HG02642 (cell line): ENCODE measurements around the gene CALM1.

Experiments used
- ATAC-seq: cut with Tn5 transposase; IDR thresholded peaks from one replicate; pipeline ENCODE4 v1.9.1; 2021; ENCODE audit warnings: mild to moderate bottlenecking; ENCODE audit not compliant: unreplicated experiment, poor library complexity

CALM1 gene

GRCh38 chr14:90438841-90439240 lies 42.0 kb downstream of the CALM1 start:
- ATAC-seq: no peak

GRCh38 chr14:90440021-90440451 lies 43.2 kb downstream of the CALM1 start:
- ATAC-seq: no peak

- no peak for ATAC-seq
Measured at GRCh38 chr14:90440592-90440991, 43.8 kb downstream of the CALM1 start.

GRCh38 chr14:90442388-90442787 lies 45.6 kb downstream of the CALM1 start:
- ATAC-seq: no peak

- ATAC-seq: no peak
Measured at GRCh38 chr14:90443161-90444076, 46.6 kb downstream of the CALM1 start.

- ATAC-seq: no peak
Measured at GRCh38 chr14:90444077-90444696, 47.4 kb downstream of the CALM1 start.

GRCh38 chr14:90445011-90445410 lies 48.2 kb downstream of the CALM1 start:
- ATAC-seq: no peak

GRCh38 chr14:90446405-90446804 lies 49.6 kb downstream of the CALM1 start:
- ATAC-seq: no peak

GRCh38 chr14:90447720-90448497 lies 51.1 kb downstream of the CALM1 start:
- no peak for ATAC-seq

GRCh38 chr14:90449411-90449810 lies 52.6 kb downstream of the CALM1 start:
- no peak for ATAC-seq

GRCh38 chr14:90450151-90450550 lies 53.3 kb downstream of the CALM1 start:
- ATAC-seq: no peak

GRCh38 chr14:90450667-90451066 lies 53.8 kb downstream of the CALM1 start:
- no peak for ATAC-seq

- no peak for ATAC-seq
Measured at GRCh38 chr14:90451443-90451842, 54.6 kb downstream of the CALM1 start.

GRCh38 chr14:90451961-90452360 lies 55.1 kb downstream of the CALM1 start:
- ATAC-seq: no peak

GRCh38 chr14:90452366-90452765 lies 55.5 kb downstream of the CALM1 start:
- ATAC-seq: no peak

- ATAC-seq: no peak
Measured at GRCh38 chr14:90453401-90453951, 56.6 kb downstream of the CALM1 start.

- no peak for ATAC-seq
Measured at GRCh38 chr14:90454041-90455000, 57.5 kb downstream of the CALM1 start.

GRCh38 chr14:90455100-90455571 lies 58.3 kb downstream of the CALM1 start:
- ATAC-seq: no peak

GRCh38 chr14:90456551-90456950 lies 59.7 kb downstream of the CALM1 start:
- no peak for ATAC-seq
